ENCODE data around the gene FAM200B. TPM values are rescaled to one million over a fixed set of nuclear protein-coding genes. Genes with fewer than 3 reads are reported as not detected.

Gene FAM200B
- total and polyA plus RNA-seq, 2 donors (not counting 1 experiment from before 2014, with no cell fraction given) = 22.6 to 35.1 TPM

- Histone ChIP-seq H3K79me2 (ENCODE audit: control insufficient read depth, insufficient read depth, low read length) (no peaks in the 10 kb centered on the region), H3K9me3 (ENCODE audit: control insufficient read depth, insufficient read depth, low read depth, low read length) (no peaks in the 10 kb centered on the region), H3K27me3 (ENCODE audit: control insufficient read depth, insufficient read depth, low read length) (no peaks in the 10 kb centered on the region), H2AFZ (ENCODE audit: low read length) (no peak overlapping the region), H3K36me3 (ENCODE audit: control insufficient read depth, insufficient read depth, low read length) (no peaks in the 10 kb centered on the region), H3K27ac (ENCODE audit: insufficient read depth, low read length) (no peak overlapping the region), H3K9ac (ENCODE audit: insufficient read depth, low read length) (no peak overlapping the region), H4K20me1 (ENCODE audit: control insufficient read depth, extremely low read depth, insufficient read depth, low read length) (no peaks in the 10 kb centered on the region), H3K4me2 (ENCODE audit: extremely low read depth, insufficient read depth, low read length) (no peak overlapping the region), H3K4me3 (replicated peaks in 1 of 4; ENCODE audit: control extremely low read depth in 1 of 4, insufficient read depth in 1 of 4, low read depth in 3 of 4, low read length in 4 of 4) (no peak overlapping the region), H3K4me1 (ENCODE audit: control insufficient read depth, extremely low read depth, insufficient read depth, low read length) (no peaks in the 10 kb centered on the region)
- no peak for TF ChIP-seq CTCF (conservative IDR thresholded peaks at IDR 0.05 in 1 of 2, IDR thresholded peaks at IDR 0.05 in 1 of 2; ENCODE audit: low read depth in 1 of 2, low read length in 2 of 2)
- TF ChIP-seq EZH2 (IDR thresholded peaks at IDR 0.05; ENCODE audit: low read length, missing control alignments) = no peak
- DNase-seq (ENCODE audit: low read depth in 2 of 2) = no peak
Measured at GRCh38 chr4:15735536-15735935, 53.9 kb downstream of the FAM200B start.

- TF ChIP-seq EZH2 (IDR thresholded peaks at IDR 0.05; ENCODE audit: low read length, missing control alignments) (no peak), CTCF (conservative IDR thresholded peaks at IDR 0.05 in 1 of 2, IDR thresholded peaks at IDR 0.05 in 1 of 2; ENCODE audit: low read depth in 1 of 2, low read length in 2 of 2) (no peak)
- DNase-seq (ENCODE audit: low read depth in 2 of 2) = no peak
- Histone ChIP-seq H3K4me2 (ENCODE audit: extremely low read depth, insufficient read depth, low read length) (no peak overlapping the region), H4K20me1 (ENCODE audit: control insufficient read depth, extremely low read depth, insufficient read depth, low read length) (no peaks in the 10 kb centered on the region), H3K9me3 (ENCODE audit: control insufficient read depth, insufficient read depth, low read depth, low read length) (no peaks in the 10 kb centered on the region), H3K79me2 (ENCODE audit: control insufficient read depth, insufficient read depth, low read length) (no peaks in the 10 kb centered on the region), H3K4me3 (replicated peaks in 1 of 4; ENCODE audit: control extremely low read depth in 1 of 4, insufficient read depth in 1 of 4, low read depth in 3 of 4, low read length in 4 of 4) (no peak overlapping the region), H3K4me1 (ENCODE audit: control insufficient read depth, extremely low read depth, insufficient read depth, low read length) (no peaks in the 10 kb centered on the region), H3K36me3 (ENCODE audit: control insufficient read depth, insufficient read depth, low read length) (no peaks in the 10 kb centered on the region), H3K9ac (ENCODE audit: insufficient read depth, low read length) (no peak overlapping the region), H3K27ac (ENCODE audit: insufficient read depth, low read length) (no peak overlapping the region), H3K27me3 (ENCODE audit: control insufficient read depth, insufficient read depth, low read length) (no peaks in the 10 kb centered on the region), H2AFZ (ENCODE audit: low read length) (no peak overlapping the region)
Measured at GRCh38 chr4:15736514-15737050, 55.0 kb downstream of the FAM200B start.

GRCh38 chr4:15737255-15737654 is 55.6 kb downstream of the FAM200B start:
- Histone ChIP-seq H3K9me3 (ENCODE audit: control insufficient read depth, insufficient read depth, low read depth, low read length) (no peaks in the 10 kb centered on the region), H3K27ac (ENCODE audit: insufficient read depth, low read length) (no peak overlapping the region), H3K27me3 (ENCODE audit: control insufficient read depth, insufficient read depth, low read length) (no peaks in the 10 kb centered on the region), H3K4me2 (ENCODE audit: extremely low read depth, insufficient read depth, low read length) (no peak overlapping the region), H3K4me1 (ENCODE audit: control insufficient read depth, extremely low read depth, insufficient read depth, low read length) (no peaks in the 10 kb centered on the region), H4K20me1 (ENCODE audit: control insufficient read depth, extremely low read depth, insufficient read depth, low read length) (no peaks in the 10 kb centered on the region), H3K9ac (ENCODE audit: insufficient read depth, low read length) (no peak overlapping the region), H3K4me3 (replicated peaks in 1 of 4; ENCODE audit: control extremely low read depth in 1 of 4, insufficient read depth in 1 of 4, low read depth in 3 of 4, low read length in 4 of 4) (no peak overlapping the region), H3K36me3 (ENCODE audit: control insufficient read depth, insufficient read depth, low read length) (no peaks in the 10 kb centered on the region), H2AFZ (ENCODE audit: low read length) (no peak overlapping the region), H3K79me2 (ENCODE audit: control insufficient read depth, insufficient read depth, low read length) (no peaks in the 10 kb centered on the region)
- DNase-seq (ENCODE audit: low read depth in 2 of 2) = no peak
- TF ChIP-seq CTCF (conservative IDR thresholded peaks at IDR 0.05 in 1 of 2, IDR thresholded peaks at IDR 0.05 in 1 of 2; ENCODE audit: low read depth in 1 of 2, low read length in 2 of 2) = no peak
- no peak for TF ChIP-seq EZH2 (IDR thresholded peaks at IDR 0.05; ENCODE audit: low read length, missing control alignments)

Data from fibroblast of lung (primary cell).